GM18508 (cell line): ENCODE results near the gene PISD.
"Not testable (repeated sequence)": the region's sequence is repeated elsewhere in the genome, so short reads cannot be mapped to it uniquely, and the experiment has no call there.

Experiments
- ATAC-seq: cut with Tn5 transposase; IDR thresholded peaks from one replicate; pipeline ENCODE4 v1.9.1; 2021; ENCODE audit warnings: moderate number of reproducible peaks; ENCODE audit not compliant: insufficient read depth, unreplicated experiment

PISD gene

DNA sequence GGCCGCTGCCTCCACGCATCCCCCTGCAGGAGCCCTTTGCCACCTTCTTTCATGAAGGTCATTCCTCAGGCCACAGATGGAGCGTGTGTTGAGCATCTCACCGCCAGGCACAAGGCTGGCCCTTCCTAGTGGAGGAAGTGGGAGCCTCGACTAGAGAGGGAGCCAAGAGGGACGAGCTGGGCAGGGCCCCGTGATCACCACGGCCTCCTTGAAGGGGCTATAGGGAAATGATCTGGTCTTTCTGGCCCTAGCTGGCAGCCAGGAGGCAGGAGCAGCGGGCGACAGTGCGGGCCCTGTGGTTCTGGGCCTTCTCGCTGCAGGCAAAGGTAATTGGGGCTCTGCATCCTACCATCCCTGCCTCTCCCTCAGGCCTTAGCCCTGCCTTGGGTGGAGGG, 49.1 kb downstream of the PISD start:
- ATAC-seq = no peak

DNA sequence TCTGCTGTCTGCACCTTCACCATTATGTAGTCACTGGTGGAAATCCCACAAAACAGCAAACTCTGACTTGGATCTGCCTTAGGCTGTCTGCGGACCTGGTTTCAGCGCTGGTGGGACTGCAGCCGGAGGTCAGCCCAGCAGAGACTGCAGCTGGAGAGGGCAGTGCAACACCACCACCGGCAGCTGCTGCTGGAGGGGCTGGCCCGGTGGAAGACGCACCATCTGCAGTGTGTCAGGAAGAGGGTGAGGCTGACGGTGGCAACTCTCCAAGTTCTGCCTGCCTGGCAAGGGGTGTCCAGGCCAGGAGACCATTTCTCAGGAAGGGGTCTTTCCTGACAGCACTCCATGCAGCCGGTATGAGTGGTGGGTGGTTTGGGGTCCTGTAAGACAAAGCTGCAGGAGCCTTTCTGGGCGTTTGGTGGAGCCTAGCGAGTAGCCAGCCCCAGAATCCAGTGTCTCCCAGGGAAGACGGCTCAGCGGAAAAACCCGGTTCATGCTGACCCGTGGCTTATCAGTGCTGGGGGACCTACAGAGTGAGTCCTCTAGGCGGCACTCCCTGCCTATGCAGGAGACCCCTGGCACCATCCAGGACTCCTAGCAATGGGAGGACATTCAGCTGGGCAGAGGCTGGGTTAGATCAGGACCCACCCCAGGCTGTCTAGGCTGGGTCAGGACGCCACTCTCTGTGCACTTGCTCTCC, 50.8 kb downstream of the PISD start:
- ATAC-seq = no peak

DNA sequence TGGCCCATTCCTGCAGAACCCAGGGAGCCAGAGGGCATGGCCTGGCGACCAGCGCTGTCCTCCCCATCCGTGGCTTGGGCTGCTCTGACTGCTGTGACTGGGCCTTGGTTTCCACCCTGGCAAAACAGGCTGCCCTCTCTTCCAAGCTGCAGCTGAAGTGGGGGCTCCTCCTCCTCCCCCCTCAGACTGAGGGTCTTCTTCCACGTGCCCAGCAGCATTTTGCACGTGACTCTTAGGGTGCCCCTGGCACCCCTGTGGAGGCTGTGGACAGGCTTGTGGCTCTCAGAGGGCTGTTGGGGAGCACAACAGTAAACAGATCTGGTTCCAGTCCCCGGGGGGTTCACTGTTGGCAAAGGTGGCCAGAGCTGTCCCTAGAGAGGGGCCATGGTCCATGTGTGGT, 51.4 kb downstream of the PISD start:
- ATAC-seq = no peak

DNA sequence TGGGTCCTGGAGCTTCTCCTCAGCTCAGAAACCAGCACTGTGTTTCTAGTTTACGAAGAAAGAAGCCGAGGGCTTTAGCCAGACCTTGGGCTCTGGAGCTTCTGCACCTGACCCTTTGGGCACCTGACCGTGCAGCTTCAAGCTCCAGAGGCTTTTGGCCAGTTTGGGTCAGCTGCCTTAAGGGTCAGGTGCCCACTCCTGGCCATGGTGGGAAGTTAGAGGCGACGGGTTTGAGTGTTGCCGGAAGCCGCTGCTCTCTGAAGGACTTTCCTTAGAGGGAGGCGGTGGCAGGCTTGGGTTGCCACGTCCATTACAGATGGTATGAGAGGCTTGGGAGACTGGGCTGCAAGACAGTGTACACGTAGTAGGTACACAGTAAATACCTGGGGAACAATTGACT, 52.3 kb downstream of the PISD start:
- no peak for ATAC-seq

DNA sequence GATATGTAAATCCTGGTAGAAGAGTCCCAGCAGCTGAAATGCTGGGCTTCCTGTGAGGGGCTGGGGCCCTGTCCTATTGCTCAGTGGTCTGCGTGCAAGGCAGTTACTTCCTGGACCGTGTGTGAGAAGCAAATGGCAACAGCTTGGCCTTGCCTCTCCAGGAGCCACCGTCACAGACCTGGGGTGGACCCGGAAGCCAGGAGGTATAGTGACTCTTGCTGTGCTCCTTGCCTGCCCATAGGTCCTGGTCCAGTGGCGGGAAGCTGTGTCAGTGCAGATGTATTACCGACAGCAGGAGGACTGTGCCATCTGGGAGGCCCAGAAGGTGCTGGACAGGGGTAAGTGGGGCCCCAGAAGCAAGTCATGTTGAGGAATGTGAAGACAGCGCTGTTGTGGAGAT, 54.3 kb downstream of the PISD start:
- no peak for ATAC-seq

DNA sequence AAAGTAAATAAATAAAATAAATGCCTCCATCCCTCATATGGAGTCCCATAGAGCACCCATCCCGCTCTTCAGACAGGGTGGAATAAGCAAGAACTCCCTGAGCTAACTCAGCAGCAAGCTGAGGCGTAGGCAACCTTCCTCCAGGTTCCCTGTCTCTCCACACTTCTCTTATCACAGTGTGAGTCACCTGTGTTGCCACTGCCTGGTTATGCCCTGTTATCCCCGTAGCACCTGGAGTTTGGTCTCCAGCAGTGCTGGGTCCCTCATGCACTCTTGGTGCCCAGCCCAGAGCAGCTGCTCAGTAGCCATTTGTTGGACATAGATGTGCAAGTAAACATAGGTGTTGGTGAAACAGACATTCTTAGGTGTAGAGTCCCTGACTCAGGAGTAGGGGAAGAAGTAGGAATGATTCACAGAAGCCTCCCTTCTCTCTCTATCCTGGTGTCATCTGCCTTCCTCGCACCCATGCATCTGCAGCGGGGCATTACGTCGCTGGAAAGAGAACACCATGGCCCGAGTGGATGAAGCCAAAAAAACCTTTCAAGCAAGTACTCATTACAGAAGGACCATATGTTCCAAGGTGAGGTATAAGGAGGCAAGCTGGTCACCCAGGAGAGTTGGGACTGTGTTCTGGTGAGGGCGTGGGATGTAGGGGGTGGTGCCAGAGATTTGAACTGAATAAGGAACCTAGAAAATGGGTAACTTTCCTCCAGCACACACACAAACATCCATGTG, 56.0 kb downstream of the PISD start:
- ATAC-seq = no peak

DNA sequence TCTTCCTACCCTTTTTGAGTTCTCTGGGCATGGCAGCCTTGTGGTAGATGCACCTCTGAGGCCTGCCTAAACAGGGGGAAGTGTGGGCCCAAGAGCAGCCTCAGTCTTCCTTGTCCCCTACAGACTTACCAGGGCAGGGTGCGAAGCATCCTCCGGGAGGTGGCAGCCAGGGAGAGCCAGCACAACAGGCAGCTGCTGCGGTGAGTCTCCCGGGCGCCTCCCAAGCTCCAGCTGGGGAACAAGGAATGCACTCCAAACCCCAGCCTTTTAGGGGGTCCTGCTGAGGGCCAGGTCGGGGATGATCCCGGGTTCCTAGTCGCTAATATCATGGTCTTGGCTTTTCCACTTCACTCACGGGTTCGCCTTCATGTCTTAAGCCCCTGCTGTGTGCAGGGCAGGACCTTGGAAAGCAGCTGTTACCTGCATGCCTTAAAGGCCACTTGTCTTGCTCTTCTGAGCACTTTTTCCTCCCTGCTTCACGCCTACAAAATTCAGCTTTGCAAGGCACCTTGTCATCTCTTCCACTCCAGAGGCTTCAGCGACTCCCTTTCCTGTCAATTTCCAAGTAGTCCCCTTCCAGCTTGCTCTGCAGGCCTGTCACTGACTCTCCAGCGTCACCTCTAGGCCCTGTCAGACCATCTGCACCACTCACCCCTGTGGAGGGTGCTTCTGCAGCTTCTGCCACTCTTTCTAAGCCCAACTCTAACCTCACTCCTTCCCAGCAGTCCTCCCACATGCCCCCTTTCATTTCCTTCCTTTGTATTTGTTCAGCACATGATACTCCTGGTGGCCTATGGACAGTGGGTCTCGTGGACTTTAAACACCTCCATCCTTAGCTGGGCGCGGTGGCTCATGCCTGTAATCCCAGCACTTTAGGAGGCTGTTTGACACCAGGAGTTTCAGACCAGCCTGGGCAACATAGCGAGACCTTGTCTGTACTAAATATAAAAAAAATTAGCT, 57.0 kb downstream of the PISD start:
- ATAC-seq = no peak

DNA sequence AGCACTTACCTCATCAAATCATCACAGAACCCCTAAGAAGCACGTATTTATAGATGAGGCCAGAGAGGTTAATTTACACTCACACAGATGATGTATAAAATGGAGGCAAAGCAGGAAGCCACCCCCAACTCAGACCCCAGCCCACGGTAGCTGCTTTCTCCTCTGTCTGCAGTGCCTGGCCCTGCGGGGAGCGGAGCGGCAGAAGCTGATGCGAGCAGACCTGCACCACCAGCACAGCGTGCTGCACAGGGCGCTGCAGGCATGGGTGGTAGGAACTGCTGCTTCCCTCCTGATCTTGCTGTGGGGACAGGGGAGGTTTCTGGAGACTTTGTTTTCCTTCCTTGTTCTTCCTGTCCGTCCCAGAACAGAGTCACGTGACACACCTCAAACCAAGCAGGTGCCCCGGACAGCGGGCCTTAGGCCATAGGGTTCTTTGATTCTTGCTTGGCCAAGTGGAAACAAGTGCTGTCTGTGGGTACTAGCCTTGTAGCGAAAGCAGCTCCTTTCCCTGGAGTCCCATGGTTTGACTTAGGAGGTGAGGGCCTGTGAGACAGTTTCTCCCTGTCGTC, 57.8 kb downstream of the PISD start:
- ATAC-seq = no peak

DNA sequence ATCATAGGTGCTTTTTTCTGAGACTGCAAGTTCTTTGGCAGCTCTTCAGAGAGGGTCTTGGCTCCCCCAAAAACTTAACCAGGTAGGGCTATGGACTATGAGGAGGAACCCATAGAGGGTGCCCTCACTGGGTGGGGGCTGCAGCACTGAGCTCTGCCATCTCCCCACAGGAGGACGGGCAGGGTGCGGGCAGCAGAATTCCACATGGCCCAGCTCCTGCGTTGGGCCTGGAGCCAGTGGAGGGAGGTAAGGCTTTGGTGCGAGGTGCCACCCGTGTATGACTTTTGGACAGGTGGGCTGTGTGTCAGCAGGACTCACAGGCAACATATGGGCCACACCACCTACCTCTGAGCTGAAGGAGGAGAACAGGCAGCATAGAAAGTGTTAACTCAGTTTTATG, 58.4 kb downstream of the PISD start:
- no peak for ATAC-seq

DNA sequence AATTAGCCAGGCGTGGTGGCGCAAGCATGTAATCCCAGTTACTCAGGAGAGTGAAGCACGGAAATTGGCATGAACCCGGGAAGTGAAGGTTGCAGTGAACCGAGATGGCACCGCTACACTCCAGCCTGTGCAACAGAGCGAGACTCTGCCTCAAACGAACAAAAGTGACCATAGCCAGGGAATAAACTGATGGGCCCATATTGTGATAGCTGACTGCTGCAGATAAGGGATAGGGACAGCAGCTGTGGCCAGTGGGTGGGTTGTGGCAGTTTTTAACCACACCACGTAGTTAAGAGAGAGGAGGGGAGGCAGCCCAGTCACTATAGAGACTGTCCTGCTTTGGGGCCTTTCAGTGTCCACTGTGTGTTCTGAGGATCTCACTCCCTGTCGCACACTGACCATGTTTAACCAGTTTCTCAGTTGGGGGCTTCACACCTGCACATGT, 58.9 kb downstream of the PISD start:
- no peak for ATAC-seq

DNA sequence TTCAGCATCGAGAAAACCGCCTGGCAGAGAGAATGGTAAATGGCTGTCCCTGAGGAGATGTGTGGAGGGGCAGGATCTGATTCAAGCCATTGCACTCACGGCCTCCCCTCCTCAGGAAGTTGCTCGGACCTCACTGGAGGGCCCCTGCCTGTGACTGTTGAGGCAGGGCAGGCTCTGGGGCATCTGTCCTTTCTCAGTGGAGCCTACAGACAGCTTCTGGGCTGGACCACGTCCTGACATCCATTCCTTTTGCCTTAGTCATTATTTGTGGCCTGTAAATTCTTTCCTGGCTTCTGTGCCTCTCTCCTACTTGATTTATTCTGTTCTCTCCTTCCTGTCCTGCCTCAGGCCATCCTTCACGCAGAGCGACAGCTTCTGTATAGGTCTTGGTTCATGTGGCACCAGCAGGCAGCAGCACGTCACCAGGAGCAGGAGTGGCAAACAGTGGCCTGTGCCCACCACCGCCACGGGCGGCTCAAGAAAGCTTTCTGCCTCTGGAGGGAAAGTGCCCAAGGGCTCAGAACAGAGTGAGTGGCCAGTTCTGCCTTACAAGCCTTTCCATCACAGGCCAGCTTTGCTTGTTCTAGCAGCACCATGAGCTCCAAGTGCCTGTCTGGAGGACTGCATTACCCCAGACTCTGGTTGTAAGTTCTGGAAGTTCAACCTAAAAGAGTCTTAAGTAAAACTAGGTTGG, 59.6 kb downstream of the PISD start:
- ATAC-seq = no peak

DNA sequence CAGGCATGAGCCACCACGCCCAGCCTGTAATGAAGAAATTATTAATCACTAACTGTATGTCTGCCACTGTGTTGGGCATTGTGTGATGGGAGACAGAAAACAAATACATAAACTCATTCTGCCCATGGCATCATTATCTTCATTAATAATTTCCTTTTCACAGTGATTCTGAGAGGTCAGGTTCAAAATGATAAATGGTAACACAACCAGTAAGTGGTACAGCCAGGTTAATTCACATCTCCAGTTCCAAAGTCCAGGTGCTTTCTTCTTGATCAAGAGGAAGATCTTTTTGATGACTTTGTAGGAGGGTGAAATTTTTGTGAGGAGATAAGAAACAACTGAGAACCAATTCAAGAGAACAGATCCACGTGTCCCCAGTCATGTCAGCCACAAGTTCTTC, 66.7 kb downstream of the PISD start:
- ATAC-seq = no peak

DNA sequence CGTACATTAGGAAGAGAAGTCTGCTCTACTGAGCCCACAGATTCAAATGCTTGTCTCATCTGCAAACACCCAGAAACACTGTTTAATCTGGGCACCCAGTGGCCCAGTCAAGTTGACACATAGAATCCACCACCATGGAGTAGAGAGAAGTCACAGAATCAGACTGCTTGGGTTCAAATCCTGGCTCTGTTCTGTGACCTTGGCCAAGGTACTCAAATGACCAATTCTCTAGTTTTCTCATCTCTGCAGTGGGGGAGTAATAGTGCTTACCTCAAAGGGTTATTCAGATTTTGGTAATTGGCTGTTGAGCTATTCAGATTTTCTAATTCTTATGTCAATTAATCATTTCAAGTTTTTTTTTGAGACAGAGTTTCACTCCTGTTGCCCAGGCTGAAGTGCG, 71.9 kb downstream of the PISD start:
- ATAC-seq = not testable (repeated sequence)

DNA sequence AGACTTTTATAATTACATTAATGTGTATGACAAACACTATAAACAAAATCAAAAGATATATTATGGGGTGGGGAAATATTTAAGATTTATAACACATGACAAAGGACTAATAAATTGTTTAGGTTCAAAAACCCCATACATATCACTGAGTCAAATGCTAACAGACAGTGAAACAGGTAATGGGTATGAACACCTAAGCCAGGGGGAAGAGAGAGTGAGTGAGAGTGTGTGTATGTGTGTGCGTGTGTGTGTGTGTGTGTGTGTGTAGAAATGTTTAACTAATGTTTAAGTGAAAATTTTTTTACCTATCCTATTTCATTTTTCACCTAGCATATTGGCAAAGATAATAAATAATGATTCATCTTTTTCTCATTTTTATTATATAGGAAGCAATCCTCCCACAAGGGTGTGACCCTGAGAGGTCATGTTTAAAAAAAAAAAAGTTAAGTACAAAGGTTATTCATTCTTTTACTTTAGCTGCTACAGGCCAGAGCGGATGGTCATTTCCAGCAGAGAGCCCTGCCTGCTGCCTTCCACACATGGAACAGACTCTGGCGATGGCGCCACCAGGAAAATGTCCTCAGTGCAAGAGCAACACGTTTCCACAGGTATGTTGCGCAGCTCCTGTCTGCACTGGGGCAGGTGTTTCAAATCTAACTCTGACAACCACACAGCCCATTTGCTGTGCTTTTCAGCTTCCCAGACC, 72.9 kb downstream of the PISD start:
- ATAC-seq = no peak

DNA sequence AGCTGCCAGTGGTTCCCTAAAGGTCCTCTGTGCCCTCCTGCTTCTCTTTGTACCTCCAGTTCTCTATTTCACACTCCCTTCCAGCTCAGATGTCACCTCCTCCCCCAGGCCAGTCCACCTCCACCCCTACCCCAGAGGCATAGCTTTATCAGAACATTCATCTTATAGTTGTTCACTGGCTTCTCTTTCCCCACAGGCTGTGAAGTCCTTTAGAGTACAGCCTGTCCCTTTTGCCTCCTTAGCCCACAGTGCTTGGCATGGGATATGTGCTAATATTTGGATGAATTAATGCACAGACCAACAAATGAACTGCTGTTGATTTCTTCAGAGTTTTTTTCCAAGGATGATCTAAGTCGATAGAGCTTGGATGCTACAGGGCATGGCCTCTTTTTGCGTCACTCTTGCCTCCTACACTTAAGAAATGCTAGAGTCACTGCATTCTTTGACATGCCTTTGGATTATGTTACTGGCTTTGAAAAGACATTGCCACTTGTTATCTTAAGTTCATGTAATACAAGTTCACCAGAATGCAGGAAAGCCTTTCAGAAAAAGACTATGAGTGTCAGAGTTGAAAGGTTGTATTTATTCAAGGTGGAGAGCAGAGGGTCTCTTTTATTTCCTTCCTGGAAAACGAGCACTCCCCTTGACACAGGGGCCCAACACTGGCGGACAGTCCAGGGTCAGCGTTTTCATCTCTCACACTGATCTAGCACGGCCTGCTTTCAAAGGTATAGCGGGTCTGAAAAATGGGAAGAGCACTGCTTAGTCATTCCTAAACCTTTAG, 75.7 kb downstream of the PISD start:
- no peak for ATAC-seq

DNA sequence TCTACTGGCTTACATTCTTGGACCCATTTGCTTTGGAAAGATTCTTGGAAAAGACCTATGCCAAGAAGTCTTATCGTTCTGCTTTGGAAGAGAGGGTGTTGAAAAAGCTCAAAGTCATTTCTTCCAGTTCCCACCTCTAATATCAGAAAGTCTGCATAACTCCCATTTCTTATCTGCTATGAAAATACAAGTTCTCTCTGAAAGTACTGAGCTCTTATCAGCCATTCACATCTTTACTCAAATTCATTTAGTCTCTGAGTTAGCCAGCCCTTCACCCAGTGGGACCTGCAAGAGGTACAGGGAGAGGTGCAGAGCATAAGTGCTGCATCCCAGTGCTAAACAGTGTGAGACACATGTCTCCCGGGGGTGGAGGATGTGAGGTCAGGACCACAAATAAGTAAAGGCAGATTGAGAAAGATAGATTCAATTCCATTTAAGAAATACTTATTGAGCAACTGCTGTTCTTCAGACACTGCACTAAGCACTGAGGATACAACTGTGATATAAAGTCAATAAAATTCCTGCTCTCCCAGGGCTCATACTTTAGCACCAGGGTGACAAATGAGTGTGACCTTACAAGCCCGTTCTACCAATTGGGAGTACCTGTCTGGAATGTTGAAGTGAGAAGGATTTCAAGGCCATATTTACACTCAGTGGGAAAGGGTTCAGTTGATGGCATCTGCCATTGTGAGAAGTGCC, 76.7 kb downstream of the PISD start:
- no peak for ATAC-seq

DNA sequence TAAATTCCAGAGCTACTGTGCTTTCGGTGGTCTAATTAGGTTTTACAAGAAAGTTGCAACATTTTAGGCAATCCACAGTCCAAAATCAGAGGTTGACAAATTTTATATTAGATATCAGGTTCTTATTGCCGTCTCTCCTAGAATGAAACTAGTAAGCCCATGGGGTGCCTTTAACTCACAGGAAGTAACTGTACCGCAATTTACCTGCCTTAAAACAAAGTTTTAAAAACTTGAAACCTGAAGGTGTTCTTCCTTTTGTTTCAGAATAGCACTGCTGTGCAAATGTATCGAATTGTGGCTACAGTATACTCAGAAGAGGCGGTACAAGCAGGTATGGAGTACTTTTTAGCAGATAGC, 77.2 kb downstream of the PISD start:
- ATAC-seq = no peak

DNA sequence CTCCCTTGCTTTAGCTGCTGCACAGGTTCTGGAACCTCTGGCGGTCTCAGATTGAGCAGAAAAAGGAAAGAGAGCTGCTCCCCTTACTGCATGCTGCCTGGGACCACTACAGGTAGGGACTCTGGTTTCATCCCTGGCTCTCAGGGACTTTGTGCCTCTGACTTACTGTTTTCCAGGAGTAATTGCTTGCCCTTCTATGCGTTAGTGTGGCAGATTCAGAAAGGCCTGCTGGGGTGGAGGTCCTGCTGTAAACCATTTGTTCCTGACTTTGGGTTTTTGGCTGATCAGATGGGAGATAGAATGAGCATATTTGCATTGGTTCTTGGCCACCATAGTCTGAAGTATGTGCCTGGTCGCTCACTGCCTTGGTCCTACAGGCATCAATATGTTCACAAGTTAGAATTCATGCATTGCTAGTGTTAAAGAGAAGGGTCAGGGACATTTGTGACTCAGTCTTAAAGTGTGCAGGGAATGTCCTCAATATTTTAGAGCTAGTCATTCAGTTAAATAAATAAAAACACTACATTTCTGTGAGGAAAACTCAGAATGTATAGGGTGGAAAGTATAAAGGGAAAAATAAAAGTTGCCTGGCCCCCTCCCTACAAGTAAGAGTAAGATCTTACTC, 78.0 kb downstream of the PISD start:
- no peak for ATAC-seq
